GM18498 (cell line): Measurements from ENCODE around the gene DPP6.
A peak's percentile ranks its signal among the peaks of the same experiment; 100 is the strongest.

Experiments
- ATAC-seq: cut with Tn5 transposase; IDR thresholded peaks from one replicate; pipeline ENCODE4 v1.9.1; 2021; ENCODE audit warnings: mild to moderate bottlenecking, moderate library complexity; ENCODE audit not compliant: unreplicated experiment

Gene DPP6

GRCh38 chr7:154898973-154899855, 847.0 kb downstream of the DPP6 start:
- no peak for ATAC-seq

GRCh38 chr7:154899862-154900261, 847.7 kb downstream of the DPP6 start:
- ATAC-seq = no peak

- ATAC-seq = no peak
Observed at GRCh38 chr7:154902600-154903082, 850.4 kb downstream of the DPP6 start.

GRCh38 chr7:154903083-154903731, 851.0 kb downstream of the DPP6 start:
- ATAC-seq = no peak

- no peak for ATAC-seq
Observed at GRCh38 chr7:154905146-154905545, 852.9 kb downstream of the DPP6 start.

DNA sequence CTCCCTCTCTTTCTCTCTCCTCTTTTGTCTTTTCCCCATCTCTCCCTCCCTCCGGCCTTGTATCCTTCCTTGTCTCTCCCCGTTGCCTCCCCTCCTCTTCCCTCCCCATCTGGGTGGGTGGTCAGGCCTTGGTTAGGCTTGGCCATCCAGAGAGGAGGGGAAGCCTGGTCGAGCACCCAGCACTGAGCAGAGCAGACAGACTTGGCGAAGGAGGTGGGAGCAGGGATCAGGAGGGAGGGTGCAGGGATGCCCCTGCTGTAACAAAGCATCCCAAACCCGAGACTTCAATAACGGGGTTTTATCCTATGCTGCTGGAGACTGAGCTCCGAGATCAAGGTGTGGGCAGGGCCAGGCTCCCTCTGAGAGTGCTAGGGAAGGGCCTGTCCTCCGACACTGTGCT, 853.4 kb downstream of the DPP6 start:
- no peak for ATAC-seq

DNA sequence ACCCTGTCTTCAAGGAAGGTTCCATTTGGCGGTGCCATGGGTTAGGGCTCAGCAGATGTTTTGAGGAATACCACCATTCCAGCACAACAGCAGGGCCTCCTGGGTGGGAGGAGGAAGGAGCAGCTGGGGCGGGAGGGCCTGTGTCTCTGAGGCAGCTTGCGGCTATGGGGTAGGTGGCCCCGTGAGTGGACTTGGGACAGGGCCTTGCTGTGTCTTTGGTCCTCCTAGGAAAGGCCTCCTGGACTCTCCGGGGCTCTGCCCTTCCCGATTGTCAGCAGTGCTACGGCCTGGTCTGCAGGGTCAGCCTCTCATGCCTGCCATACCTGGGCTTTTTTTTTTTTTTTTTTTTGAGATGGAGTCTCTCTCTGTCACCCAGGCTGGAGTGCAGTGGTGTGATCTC, 854.0 kb downstream of the DPP6 start:
- ATAC-seq = no peak

- no peak for ATAC-seq
Observed at GRCh38 chr7:154906736-154907355, 854.6 kb downstream of the DPP6 start.

GRCh38 chr7:154907651-154908620, 855.7 kb downstream of the DPP6 start:
- ATAC-seq = no peak

- ATAC-seq = no peak
Observed at GRCh38 chr7:154909241-154910105, 857.3 kb downstream of the DPP6 start.

DNA sequence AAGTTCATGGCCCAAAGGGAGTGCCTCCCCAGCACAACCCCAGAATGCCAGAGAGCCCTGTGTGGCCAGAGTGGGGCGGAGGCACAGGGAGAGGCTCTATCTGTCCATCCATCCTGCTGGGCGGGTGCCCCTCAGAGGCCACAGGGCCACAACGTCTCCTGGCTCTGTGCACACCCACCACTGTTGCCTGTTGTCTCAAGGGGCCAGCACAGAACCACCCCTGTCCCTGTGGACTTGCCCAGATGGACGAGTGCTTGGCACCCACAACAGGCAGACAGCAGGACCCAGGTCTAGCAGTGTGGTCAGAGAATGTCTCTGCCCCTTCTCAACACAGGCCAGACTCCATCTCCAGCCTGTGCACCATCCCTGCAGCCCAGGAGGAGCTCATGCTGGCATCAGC, 857.9 kb downstream of the DPP6 start:
- ATAC-seq = no peak

GRCh38 chr7:154910977-154911376, 858.8 kb downstream of the DPP6 start:
- ATAC-seq = no peak

- no peak for ATAC-seq
Observed at GRCh38 chr7:154911411-154911810, 859.2 kb downstream of the DPP6 start.

DNA sequence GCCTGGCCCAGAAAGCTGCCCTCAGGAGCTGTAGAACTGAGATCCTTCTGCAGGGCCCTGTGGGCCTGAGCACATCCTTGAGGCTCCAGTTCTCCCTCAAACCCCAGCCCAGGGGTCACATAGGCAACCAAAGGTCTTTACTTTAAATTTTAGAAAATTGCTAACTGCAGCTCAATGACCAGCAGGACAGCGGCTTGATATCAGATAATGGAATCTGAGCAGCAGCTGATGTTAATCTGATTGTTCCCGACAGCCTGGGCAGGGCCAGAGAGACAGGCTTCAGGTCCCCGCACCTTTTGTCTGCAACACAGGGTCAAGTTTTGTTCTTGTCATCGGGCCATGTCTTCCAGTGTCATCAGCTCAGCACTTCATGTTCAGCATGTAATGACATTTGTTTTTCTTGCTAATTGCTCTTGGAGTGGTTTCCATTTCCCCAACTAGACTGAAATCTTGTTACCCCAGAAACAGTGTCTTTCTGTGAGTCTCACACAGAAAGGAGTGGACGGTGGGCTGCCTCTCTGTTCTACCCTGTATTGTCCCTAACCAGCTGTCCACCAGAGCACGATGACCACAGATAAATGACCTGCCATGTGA, 859.8 kb downstream of the DPP6 start:
- ATAC-seq = no peak

DNA sequence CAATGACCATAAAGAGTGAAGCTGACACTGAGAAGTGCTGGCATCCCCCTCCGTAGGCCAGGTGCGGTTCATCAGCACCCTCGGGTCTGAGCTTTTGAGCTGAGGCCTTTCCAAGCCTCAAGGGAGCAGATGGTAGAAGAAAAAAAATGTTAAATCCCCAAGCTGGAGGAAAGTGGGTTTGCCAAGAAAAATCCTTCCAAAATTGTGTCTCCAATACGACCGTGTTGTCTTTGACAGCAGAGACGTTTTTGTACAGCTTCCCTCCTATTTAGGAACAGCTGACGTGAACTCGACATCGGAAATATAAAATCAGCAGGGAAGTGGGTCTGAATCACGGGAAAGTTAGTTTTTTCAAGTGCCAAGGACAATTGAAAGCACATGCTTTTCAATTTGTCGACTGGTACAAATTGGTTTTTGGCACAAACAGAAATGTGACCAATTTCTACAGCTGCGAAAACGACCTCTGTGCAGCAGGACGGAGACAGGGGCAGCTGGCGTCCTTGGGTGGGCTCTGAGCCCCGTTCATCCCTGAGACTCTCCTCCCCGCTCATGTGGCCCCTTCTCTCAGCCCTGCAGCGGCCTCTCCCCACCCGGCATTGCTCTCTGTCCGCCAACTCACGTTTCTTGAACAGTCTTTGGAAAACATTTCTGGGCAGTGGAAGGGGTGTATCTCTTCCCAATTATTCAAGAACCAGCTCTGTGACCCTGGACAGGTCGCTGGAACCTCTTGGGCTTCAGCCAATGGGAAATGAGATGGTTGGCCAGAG, 860.9 kb downstream of the DPP6 start:
- no peak for ATAC-seq

DNA sequence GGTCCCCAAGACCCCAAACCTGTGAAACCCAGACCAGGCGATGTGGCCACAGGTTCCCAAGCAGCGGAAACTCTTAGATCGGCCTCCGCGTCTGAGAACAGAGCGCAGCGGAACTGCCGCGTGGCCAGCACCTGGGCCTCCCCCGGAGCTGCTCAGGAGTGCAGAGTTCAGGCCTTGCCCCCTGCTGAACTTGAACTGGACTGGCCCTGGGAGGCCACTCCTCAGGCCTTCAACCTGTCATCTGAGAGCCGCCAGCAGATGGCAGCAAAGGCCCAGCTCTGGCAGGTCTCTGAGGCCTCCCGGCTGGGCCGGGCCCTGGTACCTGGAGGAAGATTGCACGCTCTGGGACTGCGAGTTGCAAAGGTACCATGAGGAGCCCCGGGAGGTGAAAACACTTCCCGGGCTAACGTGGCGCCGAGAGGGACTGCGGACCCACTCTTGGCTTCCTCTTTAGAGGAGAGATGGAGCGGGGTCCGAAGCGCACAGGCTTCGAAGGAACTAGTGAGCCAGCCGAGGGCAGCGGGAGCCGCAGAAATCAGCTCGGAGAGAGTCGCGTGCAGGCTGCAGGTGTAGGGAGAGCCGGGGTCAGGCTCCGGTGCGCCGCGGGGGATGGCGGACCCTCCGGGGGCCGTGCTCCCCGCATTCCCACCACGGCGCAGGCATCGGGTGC, 861.6 kb downstream of the DPP6 start:
- ATAC-seq = peak; percentile 99

GRCh38 chr7:154914308-154914995, 862.3 kb downstream of the DPP6 start:
- no peak for ATAC-seq
